GM12878 (cell line): ENCODE measurements around the gene SLC2A8. TPM values are rescaled to one million over a fixed set of nuclear protein-coding genes. Genes with fewer than 3 reads are reported as not detected.

Experiments
- ATAC-seq: fragments of 200-7000 bp; cut with Tn5 transposase; 3 replicates; pipeline ENCODE4 v1.9.1; 2020; ENCODE audit warnings: mild to moderate bottlenecking, moderate library complexity
- BruUV-seq: library from RNA; stranded (reverse); fragments of 400-500 nt; replicated peaks from 2 replicates; lab custom pipeline; 2021; lab: Mats Ljungman, UMichigan
- CTCF ChIA-PET: fragments of 300-600 bp; sonication (Branson Sonifier 250); formaldehyde crosslinking; extraction: SDS; loops from one replicate; lab custom pipeline; 2021; ENCODE audit warnings: inconsistent platforms; lab: Yijun Ruan, JAX
- POLR2A ChIA-PET: fragments of 350-600 bp; formaldehyde crosslinking; extraction: SDS; loops from one replicate; lab custom pipeline; 2021; ENCODE audit warnings: inconsistent platforms; lab: Charles Lee
- RAD21 ChIA-PET: fragments of 300-600 bp; sonication (Branson Sonifier 250); formaldehyde crosslinking; loops from one replicate; lab custom pipeline; 2023; ENCODE audit warnings: antibody characterized with exemption; ENCODE audit not compliant: unreplicated experiment; lab: Charles Lee
- SMC1A ChIA-PET: fragments of 300-600 bp; sonication (Branson Sonifier 250); formaldehyde crosslinking; loops from one replicate; lab custom pipeline; 2023; ENCODE audit not compliant: unreplicated experiment, uncharacterized antibody; lab: Charles Lee
- DNase-seq: peaks from one replicate; pipeline ENCODE4 v3.0.0-alpha.2; 2011; ENCODE audit warnings: low read depth, low spot score
- FAIRE-seq: peaks from 3 replicates; lab custom pipeline; 2011; peaks lifted over from hg19 to GRCh38; lab: Jason Lieb, UNC
- H2AFZ ChIP-seq: 2 replicates; pipeline ENCODE4 v1.6.0; 2011; ENCODE audit warnings: low read depth, low read length, control low read depth; ENCODE audit not compliant: control insufficient read depth
- H3K27ac ChIP-seq: 2 replicates; pipeline ENCODE4 v1.5.1; 2011; ENCODE audit warnings: control low read depth; ENCODE audit not compliant: control insufficient read depth, insufficient read depth
- H3K27me3 ChIP-seq, 2 experiments: replicated peaks in 1 of 2; 2 replicates each; pipeline versions ENCODE4 v1.6.0 to v1.6.1; 2011; ENCODE audit warnings: low read length in 1 of 2; ENCODE audit not compliant: control insufficient read depth in 2 of 2, insufficient read depth in 2 of 2
- H3K36me3 ChIP-seq, 2 experiments: 2 replicates each; pipeline ENCODE4 v1.5.1; 2011; ENCODE audit warnings: low read length in 1 of 2; ENCODE audit not compliant: control insufficient read depth in 2 of 2, insufficient read depth in 2 of 2
- H3K4me1 ChIP-seq: 2 replicates; pipeline ENCODE4 v1.6.1; 2011; ENCODE audit warnings: mild to moderate bottlenecking, low read length, moderate library complexity, mixed read lengths; ENCODE audit not compliant: control insufficient read depth, insufficient read depth
- H3K4me2 ChIP-seq: 2 replicates; pipeline ENCODE4 v1.6.0; 2011; ENCODE audit warnings: control low read depth; ENCODE audit not compliant: control insufficient read depth, insufficient read depth
- H3K4me3 ChIP-seq: fragments of 200-600 bp; sonication (generic); 2 replicates; pipeline ENCODE4 v1.5.1; 2016
- H3K79me2 ChIP-seq: 2 replicates; pipeline ENCODE4 v1.6.0; 2011; ENCODE audit warnings: low read length; ENCODE audit not compliant: control insufficient read depth, insufficient read depth
- H3K9ac ChIP-seq: 2 replicates; pipeline ENCODE4 v1.8.0; 2011; ENCODE audit warnings: low read length, control low read depth, mixed read lengths; ENCODE audit not compliant: control insufficient read depth, insufficient read depth
- H3K9me3 ChIP-seq: replicated peaks from 3 replicates; pipeline ENCODE4 v1.5.1; 2011; ENCODE audit warnings: mild to moderate bottlenecking, low read length; ENCODE audit not compliant: control insufficient read depth, insufficient read depth
- H4K20me1 ChIP-seq: 2 replicates; pipeline ENCODE4 v1.6.0; 2011; ENCODE audit not compliant: control insufficient read depth, insufficient read depth
- BHLHE40 ChIP-seq, 2 experiments: fragments of 450-650 bp in 1 of 2; IDR thresholded peaks; 2 replicates each; pipeline ENCODE4 v1.6.1; 2011 to 2017; ENCODE audit warnings: low read depth in 2 of 2, borderline replicate concordance in 1 of 2, improper control_type of control experiment in 1 of 2, low read length in 1 of 2, mild to moderate bottlenecking in 1 of 2
- BMI1 ChIP-seq: fragments of 450-650 bp; IDR thresholded peaks from 2 replicates; pipeline ENCODE4 v1.6.1; 2016; ENCODE audit warnings: mild to moderate bottlenecking, moderate library complexity, borderline replicate concordance
- CBX3 ChIP-seq: fragments of 200-600 bp; sonication (generic); IDR thresholded peaks from 2 replicates; pipeline ENCODE4 v1.6.1; 2016; ENCODE audit warnings: low read depth, borderline replicate concordance
- CHD2 ChIP-seq: IDR thresholded peaks from 2 replicates; pipeline ENCODE4 v1.6.1; 2011; ENCODE audit warnings: low read depth, low read length, improper control_type of control experiment, borderline replicate concordance
- CREM ChIP-seq: IDR thresholded peaks from 2 replicates; pipeline ENCODE4 v1.6.1; 2014; ENCODE audit warnings: antibody characterized with exemption, low read depth
- HDGF ChIP-seq: fragments of 450-650 bp; IDR thresholded peaks from 2 replicates; pipeline ENCODE4 v1.6.1; 2016; ENCODE audit warnings: antibody characterized with exemption
- IKZF1 ChIP-seq: fragments of 450-650 bp; conservative IDR thresholded peaks from 2 replicates; pipeline ENCODE4 v1.6.1; 2017; ENCODE audit warnings: antibody characterized with exemption, mild to moderate bottlenecking
- MLLT1 ChIP-seq: fragments of 450-650 bp; IDR thresholded peaks from 2 replicates; pipeline ENCODE4 v1.6.1; 2016; ENCODE audit warnings: mild to moderate bottlenecking
- NBN ChIP-seq: fragments of 450-650 bp; IDR thresholded peaks from 2 replicates; pipeline ENCODE4 v1.6.1; 2016
- SPI1 ChIP-seq: IDR thresholded peaks from 2 replicates; pipeline ENCODE4 v1.6.1; 2011; ENCODE audit warnings: low read depth, mild to moderate bottlenecking, low read length, moderate library complexity, borderline replicate concordance; ENCODE audit not compliant: insufficient read depth
- STAT3 ChIP-seq: IDR thresholded peaks from 2 replicates; pipeline ENCODE4 v1.6.1; 2011; ENCODE audit warnings: low read depth, low read length, improper control_type of control experiment
- SUZ12 ChIP-seq: fragments of 200-600 bp; sonication (generic); IDR thresholded peaks from one replicate; pipeline ENCODE4 v1.6.1; 2018; ENCODE audit warnings: antibody characterized with exemption, mild to moderate bottlenecking; ENCODE audit not compliant: unreplicated experiment
- YY1 ChIP-seq: IDR thresholded peaks from 2 replicates; pipeline ENCODE4 v1.6.1; 2011; ENCODE audit warnings: low read depth, mild to moderate bottlenecking, low read length
- WGBS: methylation state at CpG from one replicate; pipeline ENCODE4 v1.1.6; 2016; ENCODE audit warnings: low lambda C conversion rate; ENCODE audit not compliant: insufficient replicate concordance, insufficient coverage; ENCODE audit errors: missing lambda C conversion rate; 5-methylcytosine and 5-hydroxymethylcytosine counted together
- in situ Hi-C: fragments of 300-500 bp; cut with MboI; formaldehyde crosslinking; loops from 9 replicates; pipeline ENCODE4 v1.14.3; 2018; ENCODE audit warnings: mixed read lengths
- intact Hi-C: fragments of 100-400 bp; cut with micrococcal nuclease; formaldehyde crosslinking; loops from one replicate; pipeline ENCODE4 v1.14.2; 2022; ENCODE audit not compliant: unreplicated experiment
- polyA plus RNA-seq, 11 experiments: library from polyadenylated mRNA; depleted of rRNA in 4 of 11; unstranded in 6 of 11; stranded (reverse) in 5 of 11; fragments of >200 nt; fragmentation: Nextera tagmentation in 4 of 11; fragmentation: Illumina TruSeq in 1 of 11; extraction: Ambion mirVana in 4 of 11; extraction: Trizol in 1 of 11; gene quantifications; 1 replicate in 1 of 11; 2 replicates in 10 of 11; pipeline versions ENCODE4 v1.2.1 to v1.2.3, GENCODE V29; 2011 to 2016; ENCODE audit warnings: inconsistent platforms in 2 of 11, missing spikeins in 2 of 11, low read depth in 1 of 11
- total RNA-seq, 4 experiments: library from RNA; depleted of rRNA in 3 of 4; stranded (reverse); fragments of >200 nt in 3 of 4; fragmentation: Illumina TruSeq in 1 of 4; extraction: Trizol in 1 of 4; gene quantifications; 2 replicates each; pipeline versions ENCODE4 v1.2.1 to v1.2.3, GENCODE V29; 2013 to 2021

SLC2A8 gene
- total and polyA plus RNA-seq, 10 of the 15 experiments (the other 5 are each of a cell fraction or from before 2014, with no cell fraction given) = 0.31 to 22.7 (median 10.0) TPM

- H3K4me3 ChIP-seq = peak overlapping the region; percentile 91
- DNase-seq = no peak
- POLR2A ChIA-PET = interaction anchor here (3.1 to 3.7 kb wide), 2 partner anchors 28 to 55 kb away, joined by 18 to 26 read pairs; partner anchors contain the start of genes SLC2A8 and ZNF79
- peaks cover 11% of the 10 kb centered on the region for H4K20me1 ChIP-seq
- FAIRE-seq = no peak
- peaks cover 6% of the 10 kb centered on the region; the same call in 1 of the 2 replicates for H3K4me1 ChIP-seq
- WGBS = 1% methylated on average over 14 of the region's 14 CpGs
- TF ChIP-seq IKZF1 (peak; percentile 5; the same call in 1 of the 2 replicates), CBX3 (no peak)
- H3K79me2 ChIP-seq = peaks cover 49% of the 10 kb centered on the region
- in situ Hi-C loops (no loop called here), intact Hi-C loops (loop anchor here (10.0 kb wide), 1 partner anchor 237 kb away; no protein-coding TSS in a partner anchor)
- peak overlapping the region; percentile 92 for H2AFZ ChIP-seq
- RAD21 ChIA-PET = interaction anchor here (1.6 to 2.2 kb wide), 2 partner anchors 52 to 55 kb away, joined by 3 to 9 read pairs; partner anchors contain the start of gene SLC2A8
- BruUV-seq = TSS peak; percentile 71
- H3K27me3 ChIP-seq = no peaks in the 10 kb centered on the region
- CTCF ChIA-PET = interaction anchor here (1.0 to 2.2 kb wide), 4 partner anchors 11 to 511 kb away, joined by 3 to 7 read pairs (median 4); partner anchors contain the start of gene ZNF79
- ATAC-seq = no peak
- peak overlapping the region; percentile 95 for H3K9ac ChIP-seq
- H3K36me3 ChIP-seq = peaks cover 9 to 35% of the 10 kb centered on the region in 2 experiments
- peak overlapping the region; percentile 94 for H3K27ac ChIP-seq
- SMC1A ChIA-PET = interaction anchor here (0.9 to 1.6 kb wide), 3 partner anchors 27 to 55 kb away, joined by 4 to 7 read pairs (median 4); partner anchors contain the start of genes SLC2A8 and ZNF79
- H3K4me2 ChIP-seq = peak overlapping the region; percentile 39
- no peaks in the 10 kb centered on the region for H3K9me3 ChIP-seq
Measured at GRCh38 chr9:127451608-127451857, 54.6 kb downstream of the SLC2A8 start.

GRCh38 chr9:127451858-127452656 lies 55.1 kb downstream of the SLC2A8 start:
- peaks cover 6% of the 10 kb centered on the region; the same call in 1 of the 2 replicates for H3K4me1 ChIP-seq
- H2AFZ ChIP-seq = peak overlapping the region; percentile 92
- BruUV-seq = no TSS peak
- peak overlapping the region; percentile 94 for H3K27ac ChIP-seq
- peak overlapping the region; percentile 39 for H3K4me2 ChIP-seq
- SMC1A ChIA-PET = interaction anchor here (1.0 to 1.6 kb wide), 2 partner anchors 28 to 55 kb away, joined by 4 to 7 read pairs; partner anchors contain the start of genes SLC2A8 and ZNF79
- intact Hi-C loops = loop anchor here (10.0 kb wide), 1 partner anchor 237 kb away; no protein-coding TSS in a partner anchor
- in situ Hi-C loops = no loop called here
- FAIRE-seq (peak; percentile 91), DNase-seq (peak; percentile 47), ATAC-seq (peak; percentile 59)
- H3K27me3 ChIP-seq = no peaks in the 10 kb centered on the region
- H3K36me3 ChIP-seq = peaks cover 5 to 29% of the 10 kb centered on the region in 2 experiments
- H3K9me3 ChIP-seq = no peaks in the 10 kb centered on the region
- peaks cover 49% of the 10 kb centered on the region for H3K79me2 ChIP-seq
- H3K9ac ChIP-seq = peak overlapping the region; percentile 95
- POLR2A ChIA-PET = interaction anchor here (3.1 to 3.7 kb wide), 2 partner anchors 28 to 55 kb away, joined by 18 to 26 read pairs; partner anchors contain the start of genes SLC2A8 and ZNF79
- 8% methylated on average over 29 of the region's 29 CpGs for WGBS
- H3K4me3 ChIP-seq = peak overlapping the region; percentile 91
- peaks cover 11% of the 10 kb centered on the region for H4K20me1 ChIP-seq
- CTCF ChIA-PET = interaction anchor here (1.0 to 1.2 kb wide), 2 partner anchors 12 to 53 kb away, joined by 3 read pairs; no protein-coding TSS in a partner anchor
- RAD21 ChIA-PET = interaction anchor here (0.9 to 2.2 kb wide), 4 partner anchors 28 to 283 kb away, joined by 3 to 9 read pairs (median 4); partner anchors contain the start of genes SLC2A8, TOR2A and ZNF79
- TF ChIP-seq MLLT1 (peak; percentile 46; the same call in 1 of the 2 replicates), STAT3 (no peak), CREM (0 out of 2 replicates have a peak, but pooled peaks have one; percentile 8), HDGF (peak; percentile 70; the same call in 1 of the 2 replicates), BHLHE40 (IDR thresholded peaks at IDR 0.05; ENCODE audit: borderline replicate concordance in 1 of 2, low read depth in 2 of 2, low read length in 1 of 2) (peak in 1 of 2 experiments; percentile 56; a peak in 1 of 4 replicates), NBN (peak; percentile 39; the same call in 1 of the 2 replicates), SPI1 (peak; percentile 45; the same call in 1 of the 2 replicates), CHD2 (0 out of 2 replicates have a peak, but pooled peaks have one; percentile 20), SUZ12 (no peak), YY1 (peak; percentile 89), BMI1 (no peak)
